HepG2 (cell line): ENCODE measurements around the gene MAT2A. TPM values are rescaled to one million over a fixed set of nuclear protein-coding genes. Genes with fewer than 3 reads are reported as not detected.

Experiments
- ARID2 ChIP-seq: sonication (generic); formaldehyde crosslinking; IDR thresholded peaks from 2 replicates; pipeline ENCODE4 v1.8.1; 2022; ENCODE audit warnings: mild to moderate bottlenecking, missing genetic modification reagents, borderline replicate concordance
- ARNT ChIP-seq: fragments of 450-650 bp; IDR thresholded peaks from 2 replicates; pipeline ENCODE4 v1.6.1; 2017
- GRHL1 ChIP-seq: sonication (generic); formaldehyde crosslinking; conservative IDR thresholded peaks from 2 replicates; pipeline ENCODE4 v1.8.0; 2022; ENCODE audit warnings: missing genetic modification reagents
- HMGXB4 ChIP-seq, 2 experiments: sonication (generic) in 1 of 2; formaldehyde crosslinking in 1 of 2; IDR thresholded peaks; 2 replicates each; pipeline versions ENCODE4 v1.4.0 to v1.6.1; 2018 to 2020; ENCODE audit warnings: missing genetic modification reagents in 2 of 2, borderline replicate concordance in 1 of 2, low read depth in 1 of 2, mild to moderate bottlenecking in 1 of 2, missing biosample characterization in 1 of 2
- LCORL ChIP-seq, 2 experiments: fragments of 450-650 bp in 1 of 2; sonication (generic) in 1 of 2; formaldehyde crosslinking in 1 of 2; IDR thresholded peaks; 2 replicates each; pipeline versions ENCODE4 v1.5.0 to v1.6.1; 2017 to 2020; ENCODE audit warnings: antibody characterized with exemption in 1 of 2, missing genetic modification reagents in 1 of 2
- MEIS1 ChIP-seq: sonication (generic); formaldehyde crosslinking; IDR thresholded peaks from 2 replicates; pipeline ENCODE4 v1.9.0; 2021; ENCODE audit warnings: mild to moderate bottlenecking, missing genetic modification reagents, moderate library complexity, borderline replicate concordance
- NFIB ChIP-seq: sonication (generic); formaldehyde crosslinking; IDR thresholded peaks from 2 replicates; pipeline ENCODE4 v1.9.0; 2021; ENCODE audit warnings: missing genetic modification reagents, mild to moderate bottlenecking, borderline replicate concordance
- NFRKB ChIP-seq: fragments of 450-650 bp; IDR thresholded peaks from 2 replicates; pipeline ENCODE4 v1.6.1; 2017
- RXRA ChIP-seq: sonication (generic); formaldehyde crosslinking; IDR thresholded peaks from 2 replicates; pipeline ENCODE4 v1.5.1; 2020; ENCODE audit warnings: missing genetic modification reagents
- TSC22D2 ChIP-seq: sonication (generic); formaldehyde crosslinking; IDR thresholded peaks from 2 replicates; pipeline ENCODE4 v1.5.1; 2020; ENCODE audit warnings: missing genetic modification reagents, mild to moderate bottlenecking, borderline replicate concordance
- ZBTB8A ChIP-seq: sonication (generic); formaldehyde crosslinking; IDR thresholded peaks from 2 replicates; pipeline ENCODE4 v1.4.0; 2020; ENCODE audit warnings: mild to moderate bottlenecking, low read depth, missing genetic modification reagents, borderline replicate concordance
- ZNF143 ChIP-seq: sonication (generic); formaldehyde crosslinking; IDR thresholded peaks from 2 replicates; pipeline ENCODE4 v1.4.0; 2020; ENCODE audit warnings: missing genetic modification reagents
- ZNF333 ChIP-seq: sonication (generic); formaldehyde crosslinking; IDR thresholded peaks from 2 replicates; pipeline ENCODE4 v1.4.0; 2020; ENCODE audit warnings: mild to moderate bottlenecking, missing genetic modification reagents, borderline replicate concordance
- ZNF446 ChIP-seq: sonication (generic); formaldehyde crosslinking; IDR thresholded peaks from 2 replicates; pipeline ENCODE4 v1.5.0; 2020; ENCODE audit warnings: mild to moderate bottlenecking, missing genetic modification reagents
- ZNF496 ChIP-seq: sonication (generic); formaldehyde crosslinking; IDR thresholded peaks from 2 replicates; pipeline ENCODE4 v1.8.1; 2023; ENCODE audit warnings: mild to moderate bottlenecking, moderate library complexity, missing genetic modification reagents; ENCODE audit not compliant: insufficient replicate concordance
- ZNF598 ChIP-seq: sonication (generic); formaldehyde crosslinking; IDR thresholded peaks from 2 replicates; pipeline ENCODE4 v1.5.1; 2020; ENCODE audit warnings: mild to moderate bottlenecking, missing genetic modification reagents, borderline replicate concordance
- ZNF660 ChIP-seq: sonication (generic); formaldehyde crosslinking; IDR thresholded peaks from 2 replicates; pipeline ENCODE4 v1.5.1; 2020; ENCODE audit warnings: mild to moderate bottlenecking, low read depth, missing genetic modification reagents, borderline replicate concordance
- ZNF773 ChIP-seq: sonication (generic); formaldehyde crosslinking; IDR thresholded peaks from 2 replicates; pipeline ENCODE4 v1.4.0; 2020; ENCODE audit warnings: missing genetic modification reagents, borderline replicate concordance
- ZNF775 ChIP-seq: sonication (generic); formaldehyde crosslinking; IDR thresholded peaks from 2 replicates; pipeline ENCODE4 v1.4.0; 2020; ENCODE audit warnings: missing genetic modification reagents, mild to moderate bottlenecking, moderate library complexity, borderline replicate concordance
- polyA plus RNA-seq, 8 experiments: library from polyadenylated mRNA; depleted of rRNA in 3 of 8; stranded (reverse) in 7 of 8; unstranded in 1 of 8; fragments of >200 nt; fragmentation: Illumina TruSeq in 4 of 8; extraction: Trizol in 4 of 8; gene quantifications; 2 replicates each; pipeline versions ENCODE4 v1.2.1 to v1.2.3, GENCODE V29; 2011 to 2016; ENCODE audit warnings: low read depth in 4 of 8, missing spikeins in 1 of 8, mixed read lengths in 1 of 8; ENCODE audit not compliant: insufficient read depth in 1 of 8
- total RNA-seq, 5 experiments: library from RNA; depleted of rRNA; stranded (reverse); fragments of >200 nt; fragmentation: Illumina TruSeq; extraction: Trizol; gene quantifications; 2 replicates each; pipeline ENCODE4 v1.2.3, GENCODE V29; 2016; ENCODE audit warnings: low read depth in 1 of 5
- TF ChIP-seq, protein P1 (sequence below): sonication (generic); formaldehyde crosslinking; IDR thresholded peaks from 2 replicates; pipeline ENCODE4 v1.9.0; 2021; ENCODE audit warnings: missing genetic modification reagents, mild to moderate bottlenecking, borderline replicate concordance
- TF ChIP-seq, protein P2 (sequence below): fragments of 450-650 bp; IDR thresholded peaks from 2 replicates; pipeline ENCODE4 v1.6.1; 2017; ENCODE audit warnings: mild to moderate bottlenecking

MAT2A gene
- total and polyA plus RNA-seq, 2 of the 13 experiments (the other 11 are each of a cell fraction or from before 2014, with no cell fraction given), result 155 to 331 TPM

DNA sequence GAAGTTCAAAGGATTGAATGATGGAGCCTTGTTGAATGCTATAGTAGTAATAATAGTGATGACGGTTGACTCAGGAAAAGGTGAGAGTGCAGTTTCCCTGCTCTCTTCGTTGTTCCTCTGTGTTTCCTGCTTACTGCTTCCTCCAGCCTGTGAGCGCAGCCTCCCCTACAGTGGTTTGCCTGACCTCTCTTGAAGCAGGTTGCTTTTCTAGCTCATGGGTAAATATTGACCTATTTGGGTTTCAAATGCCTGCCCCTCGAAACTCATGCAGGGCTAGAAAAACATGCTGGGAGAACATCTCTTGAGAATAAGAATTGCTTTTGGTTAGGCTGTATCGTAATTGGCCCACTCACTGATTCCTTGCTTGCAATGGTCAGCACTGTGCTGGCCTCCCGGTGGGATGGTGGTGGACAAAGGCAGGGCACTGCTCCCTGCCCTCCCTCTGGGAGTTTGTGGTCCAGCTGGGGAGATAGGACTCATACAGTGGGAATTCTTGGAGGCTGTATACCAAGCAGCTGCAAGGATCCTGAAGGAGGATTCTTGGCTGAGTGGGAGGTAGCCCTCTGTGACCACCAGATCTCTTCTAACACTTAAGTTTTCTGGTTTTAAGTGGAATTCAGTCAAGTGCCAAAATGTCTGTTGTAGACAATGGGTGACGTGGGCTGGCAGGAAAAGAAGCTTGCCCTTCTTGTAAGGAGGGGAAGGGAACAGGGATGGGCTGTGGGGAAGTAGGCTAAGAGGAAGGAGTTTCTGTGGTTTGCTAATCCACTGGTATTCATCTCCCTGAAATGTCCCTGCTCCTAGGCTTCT, 51.2 kb downstream of the MAT2A start (continued):
- no peak for TF ChIP-seq GRHL1 (CRISPR knock-in tag)
- no peak for TF ChIP-seq ARNT
- TF ChIP-seq ZNF333 (CRISPR knock-in tag), result no peak
- TF ChIP-seq, protein P1, sequence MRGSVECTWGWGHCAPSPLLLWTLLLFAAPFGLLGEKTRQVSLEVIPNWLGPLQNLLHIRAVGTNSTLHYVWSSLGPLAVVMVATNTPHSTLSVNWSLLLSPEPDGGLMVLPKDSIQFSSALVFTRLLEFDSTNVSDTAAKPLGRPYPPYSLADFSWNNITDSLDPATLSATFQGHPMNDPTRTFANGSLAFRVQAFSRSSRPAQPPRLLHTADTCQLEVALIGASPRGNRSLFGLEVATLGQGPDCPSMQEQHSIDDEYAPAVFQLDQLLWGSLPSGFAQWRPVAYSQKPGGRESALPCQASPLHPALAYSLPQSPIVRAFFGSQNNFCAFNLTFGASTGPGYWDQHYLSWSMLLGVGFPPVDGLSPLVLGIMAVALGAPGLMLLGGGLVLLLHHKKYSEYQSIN (CRISPR knock-in tag), result no peak
- no peak for TF ChIP-seq ZNF773 (CRISPR knock-in tag)
- no peak for TF ChIP-seq ZBTB8A (CRISPR knock-in tag)
- TF ChIP-seq, protein P2, sequence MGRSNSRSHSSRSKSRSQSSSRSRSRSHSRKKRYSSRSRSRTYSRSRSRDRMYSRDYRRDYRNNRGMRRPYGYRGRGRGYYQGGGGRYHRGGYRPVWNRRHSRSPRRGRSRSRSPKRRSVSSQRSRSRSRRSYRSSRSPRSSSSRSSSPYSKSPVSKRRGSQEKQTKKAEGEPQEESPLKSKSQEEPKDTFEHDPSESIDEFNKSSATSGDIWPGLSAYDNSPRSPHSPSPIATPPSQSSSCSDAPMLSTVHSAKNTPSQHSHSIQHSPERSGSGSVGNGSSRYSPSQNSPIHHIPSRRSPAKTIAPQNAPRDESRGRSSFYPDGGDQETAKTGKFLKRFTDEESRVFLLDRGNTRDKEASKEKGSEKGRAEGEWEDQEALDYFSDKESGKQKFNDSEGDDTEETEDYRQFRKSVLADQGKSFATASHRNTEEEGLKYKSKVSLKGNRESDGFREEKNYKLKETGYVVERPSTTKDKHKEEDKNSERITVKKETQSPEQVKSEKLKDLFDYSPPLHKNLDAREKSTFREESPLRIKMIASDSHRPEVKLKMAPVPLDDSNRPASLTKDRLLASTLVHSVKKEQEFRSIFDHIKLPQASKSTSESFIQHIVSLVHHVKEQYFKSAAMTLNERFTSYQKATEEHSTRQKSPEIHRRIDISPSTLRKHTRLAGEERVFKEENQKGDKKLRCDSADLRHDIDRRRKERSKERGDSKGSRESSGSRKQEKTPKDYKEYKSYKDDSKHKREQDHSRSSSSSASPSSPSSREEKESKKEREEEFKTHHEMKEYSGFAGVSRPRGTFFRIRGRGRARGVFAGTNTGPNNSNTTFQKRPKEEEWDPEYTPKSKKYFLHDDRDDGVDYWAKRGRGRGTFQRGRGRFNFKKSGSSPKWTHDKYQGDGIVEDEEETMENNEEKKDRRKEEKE, result no peak
- TF ChIP-seq LCORL (IDR thresholded peaks at IDR 0.05), result no peak
- TF ChIP-seq LCORL (CRISPR knock-in tag; IDR thresholded peaks at IDR 0.05), result peak; percentile 60; the same call in 1 of the 2 replicates
- no peak for TF ChIP-seq RXRA
- TF ChIP-seq ZNF598 (CRISPR knock-in tag), result 0 out of 2 replicates have a peak, but pooled peaks have one; percentile 67
- peak; percentile 37 to 45; a peak in 1 of 4 replicates for TF ChIP-seq HMGXB4 (CRISPR knock-in tag; IDR thresholded peaks at IDR 0.05; ENCODE audit: borderline replicate concordance in 1 of 2, low read depth in 1 of 2)
- TF ChIP-seq ARID2 (CRISPR knock-in tag), result no peak
- TF ChIP-seq MEIS1 (CRISPR knock-in tag), result no peak
- TF ChIP-seq ZNF143 (CRISPR knock-in tag), result no peak
- no peak for TF ChIP-seq TSC22D2 (CRISPR knock-in tag)
- no peak for TF ChIP-seq NFRKB
- TF ChIP-seq ZNF496 (CRISPR knock-in tag), result no peak
- TF ChIP-seq NFIB (CRISPR knock-in tag), result no peak
- no peak for TF ChIP-seq ZNF660 (CRISPR knock-in tag)
- TF ChIP-seq ZNF446 (CRISPR knock-in tag), result no peak
- no peak for TF ChIP-seq ZNF775 (CRISPR knock-in tag)
